ENCODE results near the gene SREBF1.

The SREBF1 gene

DNA sequence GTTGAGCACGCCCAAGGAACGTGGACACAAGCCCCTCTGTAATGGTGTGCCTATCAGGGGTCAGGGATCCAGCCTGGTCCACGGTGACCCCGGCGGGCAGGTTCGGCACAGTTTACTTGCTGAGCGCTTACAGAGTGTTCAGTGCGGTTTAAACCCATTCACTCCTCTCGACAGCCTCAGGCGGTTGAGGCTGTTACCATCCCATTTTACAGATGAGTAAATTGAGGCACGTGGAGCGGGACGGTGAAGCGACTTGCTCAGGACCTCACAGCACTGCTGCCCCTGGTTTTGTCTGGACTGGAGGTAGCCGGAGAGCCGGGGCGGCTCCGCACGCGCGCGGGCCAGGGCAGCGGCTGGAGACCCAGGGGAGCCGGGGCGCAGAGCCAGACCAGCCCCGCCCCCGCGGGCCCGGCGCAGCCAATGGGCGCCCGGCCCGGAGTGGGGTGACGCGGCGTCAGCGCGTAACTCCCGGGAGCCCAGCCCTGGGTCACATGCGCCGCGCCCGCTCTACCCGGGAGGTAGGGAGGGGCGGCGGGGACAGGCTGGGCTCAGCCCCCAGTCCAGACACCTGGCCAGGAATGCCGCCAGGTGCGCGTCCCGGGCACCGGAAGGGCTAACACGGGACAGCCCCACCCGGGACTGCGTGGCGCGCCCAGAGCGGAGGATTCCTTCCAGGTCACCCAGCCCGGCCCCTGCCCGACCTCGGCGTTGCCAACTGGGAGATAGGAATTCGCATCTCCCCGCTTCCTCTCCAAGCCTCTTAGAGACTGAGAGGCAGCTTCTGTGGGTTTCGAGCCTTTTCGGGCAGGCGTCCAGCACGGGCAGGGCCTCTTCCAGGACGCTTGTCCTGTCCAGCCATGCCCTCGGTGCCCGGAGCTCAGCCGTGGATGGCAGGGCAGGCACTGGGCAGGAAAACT lies 3.3 kb upstream of the SREBF1 start:
- peak; percentile 89 for DNase-seq

DNA sequence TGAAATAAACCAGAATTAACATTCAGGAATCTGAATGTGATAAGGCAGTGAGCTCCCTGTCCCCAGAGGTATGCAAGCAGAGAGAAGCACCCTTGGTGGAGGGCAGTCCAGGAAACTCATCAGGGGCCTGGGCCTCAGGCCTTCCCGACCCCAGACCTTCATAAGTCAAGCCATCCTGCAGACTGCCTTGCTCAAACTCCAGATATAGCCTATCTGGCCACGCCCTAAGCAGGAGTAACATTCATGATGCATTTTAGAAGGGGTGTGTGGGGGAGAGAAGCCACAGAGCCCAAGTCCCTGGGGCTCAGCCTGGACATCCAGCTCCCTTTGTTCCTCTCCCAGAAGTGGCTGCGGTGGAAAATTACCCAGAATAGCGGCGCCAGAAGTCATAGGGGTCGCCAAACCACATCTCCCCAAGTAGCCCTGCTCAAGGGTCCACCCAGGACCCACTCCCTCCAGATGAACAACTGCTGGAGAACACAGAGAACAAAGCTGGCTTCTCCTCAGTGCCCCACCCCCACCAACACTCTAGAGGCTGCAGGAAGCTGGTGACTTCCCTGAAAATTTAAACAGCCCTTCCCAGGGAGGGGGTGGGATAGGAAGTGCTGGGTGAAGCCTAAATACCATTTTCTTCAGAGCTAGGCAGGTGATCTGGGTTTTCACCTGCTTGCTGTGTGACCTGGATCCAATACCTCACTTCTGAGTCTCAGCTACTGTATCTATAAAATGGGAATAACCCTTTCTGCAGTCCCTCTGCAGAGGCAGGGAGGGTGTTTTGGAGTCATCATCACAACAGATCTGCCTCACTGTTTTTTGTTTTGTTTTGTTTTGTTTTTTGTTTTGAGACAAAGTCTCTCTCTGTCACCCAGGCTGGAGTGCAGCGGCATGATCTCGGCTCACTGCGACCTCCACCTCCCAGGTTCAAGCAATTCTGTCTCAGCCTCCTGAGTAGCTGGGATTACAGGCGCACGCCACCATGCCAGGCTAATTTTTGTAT lies 1.5 kb upstream of the SREBF1 start:
- DNase-seq, result peak; percentile 64

DNA sequence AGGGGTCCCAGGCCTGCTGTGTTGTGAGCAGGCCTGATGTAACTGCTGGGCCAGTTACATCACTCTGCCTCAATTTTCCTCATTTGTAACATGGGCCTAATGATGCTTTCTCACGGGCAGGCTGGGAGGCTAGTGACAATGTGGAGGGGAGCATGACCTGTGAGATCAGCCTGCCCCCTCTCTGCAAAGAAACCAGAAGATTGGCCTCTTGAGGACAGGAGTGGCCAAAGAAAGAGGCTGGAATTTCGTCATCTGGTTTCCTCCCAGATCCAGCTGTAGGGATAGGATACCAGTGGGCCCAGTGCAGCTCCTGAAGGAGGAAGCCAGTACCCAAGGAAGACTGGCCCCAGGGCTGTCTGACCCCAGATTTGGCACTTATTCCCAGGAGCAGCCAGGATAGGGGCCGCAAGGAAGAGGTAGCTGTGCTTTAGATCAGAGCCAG lies 615 bp upstream of the SREBF1 start:
- DNase-seq, result peak; percentile 43

DNA sequence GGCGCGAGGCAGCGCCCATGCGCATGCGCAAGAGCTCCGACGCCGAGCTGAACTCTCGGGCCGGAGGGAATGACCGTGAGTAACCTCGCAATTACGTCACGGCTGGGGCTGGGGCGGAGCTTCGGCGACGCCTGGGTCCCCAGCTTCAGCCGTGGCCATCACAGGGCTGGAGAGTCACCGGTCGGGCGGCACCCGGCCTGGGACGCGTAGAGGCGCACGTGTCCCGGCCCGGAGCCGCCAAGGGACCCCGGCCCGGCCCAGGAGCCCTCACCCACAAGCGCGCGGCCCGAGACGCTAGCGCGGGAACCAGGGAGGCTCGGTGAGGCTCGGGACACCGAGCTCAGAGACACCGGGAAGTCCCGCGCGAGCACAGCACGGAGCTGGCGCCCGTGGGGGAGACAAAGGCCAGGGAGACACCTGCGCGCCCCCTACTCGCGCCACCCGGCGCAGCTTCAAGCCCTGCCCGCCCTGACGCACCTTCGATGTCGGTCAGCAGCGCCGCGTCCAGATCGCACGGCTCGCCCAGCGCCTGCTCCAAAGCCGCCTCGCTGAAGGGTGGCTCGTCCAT lies 452 bp downstream of the SREBF1 start:
- peak; percentile 95 for DNase-seq

DNA sequence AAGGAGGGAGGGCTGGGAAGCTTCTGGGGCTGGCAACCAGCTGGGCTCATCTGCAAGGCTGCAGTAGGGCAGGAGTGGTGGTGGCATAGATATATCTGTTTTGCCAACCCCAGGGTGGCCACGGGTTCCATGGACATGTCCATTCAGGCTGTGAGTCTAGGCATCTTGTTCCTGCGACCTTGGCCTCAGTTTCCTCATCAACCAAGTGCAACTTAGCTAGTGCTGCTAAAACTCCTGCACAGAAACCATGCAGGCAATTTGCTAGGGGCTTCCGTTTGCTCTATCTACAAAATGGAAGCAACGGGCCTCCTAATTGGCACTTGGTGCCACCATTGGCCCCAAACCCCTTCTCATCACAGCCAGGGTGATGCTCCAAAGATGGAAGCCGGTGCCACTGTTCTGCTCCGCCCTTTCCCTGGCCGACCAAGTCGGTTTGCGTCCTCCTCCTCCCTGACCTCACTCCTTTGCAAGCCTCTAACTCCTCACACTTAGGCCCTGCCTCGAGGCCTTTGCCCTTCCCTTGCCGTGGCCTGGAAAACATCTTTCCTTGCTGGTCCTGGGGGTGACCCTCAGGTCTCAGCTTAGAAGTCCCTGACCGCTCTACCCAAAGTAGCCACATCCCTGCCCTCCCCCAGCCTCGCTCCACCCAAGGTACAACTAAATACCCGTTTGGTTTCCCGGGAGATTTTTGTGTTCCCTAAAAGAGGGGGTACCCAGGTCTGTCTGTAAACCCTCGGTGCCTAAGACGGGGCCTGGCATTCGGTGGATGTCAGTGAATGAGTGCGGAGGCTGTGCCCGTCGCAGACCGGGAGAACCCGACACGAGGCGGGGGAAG lies 1.2 kb downstream of the SREBF1 start:
- DNase-seq, result no peak

DNA sequence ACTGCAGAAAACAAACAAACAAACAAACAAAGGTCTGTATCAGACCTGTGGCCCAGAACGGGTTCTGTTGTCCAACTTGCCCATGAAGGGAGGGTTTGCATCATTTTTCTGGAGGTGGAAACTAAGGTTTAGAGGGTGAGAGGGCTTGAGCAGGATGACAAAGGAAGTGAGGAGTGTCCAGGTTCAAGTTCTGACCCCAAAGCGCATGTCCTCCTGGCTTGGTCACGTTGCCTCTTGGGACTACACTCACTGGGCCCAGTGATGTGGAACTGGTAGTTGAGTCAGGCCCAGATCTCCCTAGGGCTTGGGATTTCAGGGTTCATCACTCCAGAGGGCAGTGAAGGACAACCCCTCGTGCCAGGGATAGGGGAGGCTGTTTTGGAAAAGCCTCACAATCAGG lies 1.8 kb downstream of the SREBF1 start:
- DNase-seq, result no peak

DNA sequence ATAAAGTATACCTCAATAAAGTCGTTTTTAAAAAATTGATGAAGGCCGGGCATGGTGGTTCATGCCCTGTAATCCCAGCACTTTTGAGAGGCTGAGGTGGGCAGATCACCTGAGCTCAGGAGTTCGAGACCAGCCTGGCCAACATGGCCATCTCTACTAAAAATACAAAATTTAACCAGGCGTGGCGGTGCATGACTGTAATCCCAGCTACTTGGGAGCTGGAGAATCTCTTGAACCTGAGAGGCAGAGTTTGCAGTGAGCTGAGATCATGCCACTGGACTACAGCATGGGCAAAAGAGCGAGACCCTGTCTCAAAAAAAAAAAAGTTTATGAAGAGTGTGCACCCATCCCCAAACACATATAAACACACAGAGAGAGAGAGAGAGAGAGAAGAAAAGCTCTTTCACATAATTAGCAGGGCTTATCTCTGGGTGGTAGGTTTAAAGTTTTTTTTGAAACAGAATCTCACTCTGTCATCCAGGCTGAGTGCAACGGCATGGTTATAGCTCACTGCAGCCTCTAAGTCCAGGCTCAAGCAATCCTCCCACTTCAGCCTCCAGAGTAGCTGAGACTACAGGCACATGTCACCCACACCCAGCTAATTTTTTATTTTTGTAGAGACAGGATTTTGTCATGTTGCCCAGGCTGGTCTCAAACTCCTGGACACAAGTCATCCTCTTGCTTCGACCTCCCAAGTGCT lies 3.0 kb downstream of the SREBF1 start:
- DNase-seq, result peak; percentile 37

DNA sequence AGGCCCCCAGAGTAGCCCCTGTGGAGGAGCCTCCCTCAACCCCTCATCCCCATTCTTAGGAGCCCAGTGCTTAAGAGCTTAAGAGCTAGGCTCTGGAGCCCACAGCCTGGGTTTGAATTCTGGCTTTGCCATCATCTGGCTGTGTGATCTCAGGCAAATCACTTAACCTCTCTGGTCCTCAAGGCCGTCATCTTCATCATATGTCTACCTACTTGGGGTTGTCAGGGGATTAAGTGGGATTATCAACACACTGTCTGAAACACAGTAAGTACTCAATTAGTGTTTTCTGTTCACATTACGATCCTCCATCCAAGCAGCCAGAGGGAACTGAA lies 4.8 kb downstream of the SREBF1 start:
- DNase-seq, result no peak

DNA sequence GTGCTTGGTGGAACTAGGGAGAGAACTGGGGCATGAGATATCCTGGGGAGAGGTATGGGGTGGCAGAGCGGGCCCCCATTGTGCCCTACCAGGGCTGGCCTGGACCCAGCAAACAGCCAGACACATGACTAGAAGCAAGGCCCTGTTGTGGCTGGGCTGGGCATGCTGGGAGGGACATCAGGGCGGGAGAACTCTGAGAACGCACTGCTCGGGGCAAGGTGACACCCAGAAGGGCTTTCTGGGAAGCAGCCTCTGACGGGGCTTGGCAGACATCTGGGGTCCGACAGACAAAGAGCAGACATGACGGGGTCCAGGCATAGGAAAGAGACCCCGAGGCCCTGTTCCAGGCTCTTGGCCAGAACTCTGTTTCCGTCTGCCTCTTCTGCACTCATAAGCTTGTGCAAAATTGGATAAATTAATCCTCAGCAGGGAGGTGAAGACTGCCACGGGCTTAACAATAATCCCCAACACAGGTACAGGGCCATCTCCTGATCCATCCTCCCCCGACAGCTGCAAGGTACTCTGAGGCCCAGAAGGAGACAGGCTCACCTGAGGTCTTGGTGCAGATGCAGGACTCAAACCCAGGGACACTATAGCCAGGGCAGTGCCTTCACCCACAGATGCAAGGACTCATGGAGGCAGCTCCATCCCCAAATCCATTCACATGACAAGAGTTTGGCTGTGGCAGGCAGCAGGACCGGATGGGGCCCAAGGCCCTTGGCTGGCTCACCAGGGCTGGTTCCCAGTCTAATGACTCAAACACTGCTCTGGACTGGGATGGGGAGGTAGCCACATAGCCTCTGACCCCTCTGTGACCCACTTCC lies 5.4 kb downstream of the SREBF1 start:
- no peak for DNase-seq

DNA sequence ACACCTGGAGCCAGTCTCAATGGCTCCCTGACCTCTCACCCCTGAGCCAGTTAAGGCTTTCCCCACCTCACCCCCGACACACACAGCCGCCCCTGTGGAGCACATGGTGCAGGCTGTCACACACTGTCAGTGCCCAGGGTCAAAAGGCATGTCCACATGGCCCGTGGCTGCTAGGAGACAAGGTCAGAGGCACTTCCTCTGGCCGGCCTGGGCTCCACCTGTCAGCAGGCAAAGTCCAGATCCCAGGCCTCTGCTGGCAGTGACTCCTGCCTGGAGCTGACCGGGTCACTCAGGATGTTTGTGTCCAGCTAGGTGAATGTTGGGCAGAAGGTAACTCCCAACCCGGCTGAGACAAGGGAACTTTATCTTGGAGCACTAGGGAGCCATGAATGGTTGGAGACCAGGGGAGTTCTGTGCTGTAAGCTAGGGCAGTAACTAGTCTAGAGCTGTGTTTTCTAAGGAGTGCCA lies 6.0 kb downstream of the SREBF1 start:
- no peak for DNase-seq

DNA sequence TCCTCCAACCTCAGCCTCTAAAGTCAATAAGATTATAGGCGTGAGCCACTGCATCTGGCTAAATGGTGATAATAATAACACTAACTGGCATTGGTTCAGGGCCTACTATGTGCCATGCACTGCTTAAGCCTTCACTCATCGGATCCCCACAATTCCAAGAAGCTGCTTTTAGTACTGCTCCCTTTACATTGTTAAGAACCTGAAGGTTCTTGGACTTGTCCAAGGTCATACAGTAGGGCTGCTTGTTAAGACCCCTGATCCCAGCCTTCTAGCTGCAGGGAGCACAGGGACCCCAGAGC lies 6.6 kb downstream of the SREBF1 start:
- no peak for DNase-seq

DNA sequence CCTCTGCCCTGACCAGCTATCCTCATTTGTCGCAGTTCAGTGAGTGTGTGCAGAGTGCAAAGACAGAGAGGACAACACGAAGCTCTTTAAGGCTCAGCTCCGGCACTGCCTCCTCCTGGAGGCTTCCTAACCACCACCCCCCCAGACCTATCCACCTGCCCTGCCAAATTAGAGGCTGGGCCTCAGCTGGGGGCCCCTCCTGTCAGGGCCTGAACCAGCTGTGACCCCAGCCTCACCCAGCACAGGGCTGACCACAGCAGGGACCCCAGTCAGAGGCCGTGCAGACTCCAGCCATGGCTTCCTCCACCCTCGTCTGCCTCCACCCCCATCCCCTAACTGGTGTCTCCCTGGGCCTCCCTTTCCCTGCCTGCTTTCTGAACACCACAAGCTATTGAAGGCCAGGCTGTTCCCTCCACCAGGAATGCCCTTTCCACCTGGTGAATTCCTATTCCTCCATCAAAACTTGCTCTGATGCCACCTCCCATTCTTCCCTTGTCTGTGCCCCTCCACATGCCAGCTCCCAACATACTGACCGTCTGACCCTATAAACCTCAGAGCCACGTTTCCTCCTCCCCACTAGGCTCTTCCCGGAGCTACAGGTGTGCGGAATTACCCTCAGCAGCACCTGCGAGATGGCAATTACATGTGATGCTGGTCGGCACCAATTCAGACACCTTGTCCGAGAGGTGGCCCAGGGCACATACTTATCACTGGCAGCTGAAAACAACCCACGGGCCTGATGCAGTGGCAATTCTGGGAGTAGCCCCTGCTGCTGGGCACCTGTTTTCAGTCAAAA lies 8.8 kb downstream of the SREBF1 start:
- no peak for DNase-seq

DNA sequence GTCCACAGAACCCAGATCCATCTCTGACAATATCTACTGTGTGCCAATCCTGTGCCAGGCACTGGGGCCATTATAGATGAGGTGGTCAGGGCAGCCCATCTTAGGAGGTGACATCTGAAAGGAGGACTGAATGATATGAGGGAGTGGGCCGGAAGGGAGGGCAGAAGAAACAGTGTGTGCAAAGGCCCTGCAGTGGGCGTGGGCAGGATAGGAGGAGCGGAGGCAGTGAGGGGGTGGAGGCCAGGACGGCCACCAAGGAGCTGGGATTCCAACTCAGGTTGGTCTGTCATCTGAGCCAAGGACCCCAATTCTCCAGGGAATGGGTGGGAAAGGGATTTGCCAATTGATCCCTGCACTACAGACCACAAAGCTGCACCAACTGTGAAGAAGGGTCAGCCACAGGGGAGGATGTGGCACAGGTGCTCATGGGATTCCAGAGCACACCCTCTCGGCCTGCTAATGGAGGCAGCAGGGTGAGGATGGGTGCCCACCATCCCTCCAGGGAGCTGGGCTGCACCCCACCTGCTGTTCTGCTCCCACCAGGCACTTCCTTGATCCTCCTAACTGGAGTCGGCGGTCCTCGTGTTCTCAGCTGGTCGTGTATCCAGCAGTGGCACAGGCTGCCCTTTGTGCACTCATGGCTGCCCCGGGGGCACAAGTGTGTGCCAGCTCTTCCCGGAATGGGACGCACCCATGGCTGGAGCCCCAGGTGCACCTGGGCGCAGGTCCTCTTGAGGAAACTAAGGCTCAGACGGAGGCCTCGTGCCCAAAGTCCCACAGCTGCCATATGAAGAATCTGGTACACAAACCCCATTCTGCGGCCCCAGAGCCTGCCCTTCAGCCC lies 9.6 kb downstream of the SREBF1 start:
- no peak for DNase-seq

DNA sequence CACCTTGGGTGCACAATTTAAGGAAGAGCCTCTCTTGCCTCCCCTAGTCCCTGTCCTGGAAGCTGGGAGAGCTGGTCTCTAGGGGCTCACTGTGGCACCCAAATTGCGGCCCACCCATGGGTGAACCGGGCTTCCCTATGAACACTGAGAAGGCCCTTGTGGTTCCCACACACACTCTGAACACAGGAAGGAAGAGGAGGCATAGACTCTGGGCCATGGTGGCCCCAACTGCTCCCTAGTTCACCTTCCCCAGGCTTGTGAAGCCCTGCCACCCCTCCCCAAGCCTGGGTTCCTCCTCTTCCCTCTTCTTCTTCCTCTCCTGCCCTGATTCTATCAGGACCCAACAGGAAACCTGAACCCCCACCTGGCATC lies 10.5 kb downstream of the SREBF1 start:
- no peak for DNase-seq

DNA sequence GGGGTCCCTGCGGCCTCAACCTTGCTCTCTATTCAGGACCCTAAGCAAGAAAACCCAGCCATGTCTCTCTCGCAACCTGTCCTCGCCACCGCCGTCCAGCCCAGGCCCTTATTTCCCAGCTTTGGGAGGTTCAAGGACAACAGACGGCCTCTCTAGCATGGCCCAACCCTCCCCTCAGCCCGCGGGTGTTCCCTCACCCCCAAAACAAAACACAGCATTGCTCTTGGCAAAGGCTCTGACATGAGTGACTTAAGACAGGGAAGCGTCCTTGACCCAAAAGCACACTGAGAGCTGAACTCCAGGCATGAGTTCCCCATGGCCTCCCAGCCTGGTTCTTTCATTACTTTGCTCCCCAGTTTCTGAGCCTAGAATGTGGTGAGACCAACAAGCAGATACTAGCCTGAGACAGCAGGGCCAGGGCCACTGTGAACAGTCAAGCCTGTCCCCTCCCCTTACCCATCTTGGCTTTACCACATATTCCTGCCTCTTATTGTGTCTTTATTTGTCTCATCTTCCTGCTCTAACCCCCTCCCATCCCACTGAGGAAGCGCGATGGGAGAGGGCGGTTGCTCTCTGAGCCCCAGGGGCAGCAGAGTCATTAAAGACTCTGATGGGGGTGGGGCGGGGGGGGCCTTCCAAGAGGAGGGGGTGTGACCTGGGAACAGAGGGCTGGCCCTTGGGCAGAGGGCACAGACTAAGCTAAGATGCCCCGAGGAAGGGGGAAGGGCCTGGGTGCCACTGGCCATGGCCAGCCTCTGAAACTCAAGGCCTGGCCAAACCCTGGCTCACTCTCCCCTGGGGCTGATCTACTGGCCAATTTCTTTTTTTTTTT lies 11.8 kb downstream of the SREBF1 start:
- no peak for DNase-seq

DNA sequence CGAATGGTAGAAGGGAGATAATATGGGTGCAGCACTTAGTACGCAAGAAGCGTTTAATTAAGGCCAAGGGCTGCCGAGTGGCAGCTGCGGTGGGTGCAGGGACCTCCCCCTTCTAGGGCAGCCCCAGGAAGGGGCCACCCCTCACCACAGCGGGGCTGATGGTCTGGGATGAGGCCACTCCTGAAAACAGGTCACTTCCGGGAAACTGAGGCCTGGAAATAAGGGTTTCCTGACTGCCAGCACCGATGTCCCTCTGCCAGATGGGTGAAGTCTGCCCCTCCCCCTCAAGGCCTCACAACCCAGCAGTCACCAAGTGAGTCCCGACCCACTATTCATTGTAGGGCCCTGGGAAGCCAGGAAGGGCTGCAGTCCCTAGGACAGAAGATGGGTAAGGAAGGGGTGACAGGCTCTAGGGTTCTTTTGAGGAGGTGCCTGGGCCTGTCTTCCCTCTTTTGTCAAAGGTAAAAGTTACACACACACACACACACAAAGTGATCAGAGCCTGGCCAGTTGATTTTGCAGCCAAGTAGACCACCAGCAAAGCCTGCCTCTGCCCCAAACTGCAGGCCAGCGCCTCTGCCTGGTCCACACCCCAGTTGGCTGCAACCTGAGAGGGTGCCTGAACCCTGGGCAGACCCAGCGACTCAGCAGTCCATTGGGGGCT lies 12.5 kb downstream of the SREBF1 start:
- DNase-seq, result no peak

DNA sequence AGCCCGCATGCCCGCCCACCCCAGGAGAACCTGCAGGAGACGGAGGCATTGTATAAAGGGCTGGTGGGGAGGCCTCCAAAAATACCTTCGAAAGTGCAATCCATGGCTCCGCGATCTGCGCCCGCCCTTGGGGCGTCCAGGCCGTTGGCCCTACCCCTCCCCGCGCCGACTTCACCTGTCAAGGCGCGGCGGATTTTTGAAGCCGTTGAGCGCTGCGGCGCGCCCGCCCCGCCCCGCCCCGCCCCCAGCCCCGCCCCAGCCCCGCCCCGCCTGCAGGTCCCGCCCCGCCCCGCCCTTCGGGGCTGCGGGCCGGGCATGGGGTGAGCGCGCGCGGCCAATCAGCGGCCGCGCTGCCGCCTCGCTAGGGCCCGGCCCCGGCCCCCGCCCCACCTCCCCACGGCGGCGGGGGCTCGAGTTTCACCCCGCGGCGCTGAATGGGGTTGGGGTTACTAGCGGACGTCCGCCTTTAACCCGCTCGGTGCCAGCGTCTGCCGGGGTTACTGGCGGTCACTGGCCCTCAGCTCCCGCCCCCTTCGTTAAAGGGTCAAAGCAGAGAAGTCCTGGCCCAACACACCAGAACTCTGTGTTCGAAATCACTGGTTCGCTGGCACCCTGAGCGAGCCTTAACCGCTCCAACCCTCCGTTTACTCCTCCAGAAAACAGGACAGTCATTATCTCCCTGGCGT lies 13.2 kb downstream of the SREBF1 start:
- peak; percentile 94 for DNase-seq
